ENCODE data around the gene PRDX2.
A peak's percentile ranks its signal among the peaks of the same experiment; 100 is the strongest.
"Not testable (repeated sequence)": the region's sequence is repeated elsewhere in the genome, so short reads cannot be mapped to it uniquely, and the experiment has no call there.

PRDX2 gene

DNA sequence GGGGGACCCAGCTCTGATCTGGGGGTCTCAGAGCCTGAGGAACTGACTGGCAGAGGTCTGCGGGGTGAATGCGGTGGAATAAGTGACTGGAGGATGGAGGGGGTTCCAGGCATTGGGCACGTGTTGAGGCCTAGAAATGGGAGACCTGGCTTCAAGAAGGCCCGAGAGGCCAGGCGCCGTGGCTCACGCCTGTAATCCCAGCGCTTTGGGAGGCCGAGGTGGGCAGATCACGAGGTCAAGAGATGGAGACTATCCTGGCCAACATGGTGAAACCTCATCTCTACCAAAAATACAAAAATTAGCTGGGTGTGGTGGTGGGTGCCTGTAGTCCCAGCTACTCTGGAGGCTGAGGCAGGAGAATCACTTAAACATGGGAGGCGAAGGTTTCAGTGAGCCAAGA is 16.2 kb upstream of the PRDX2 start:
- not testable (repeated sequence) for H3K27me3 ChIP-seq (ENCODE audit: insufficient read depth, low read length); H3K27ac ChIP-seq (ENCODE audit: low read length); H3K9ac ChIP-seq (ENCODE audit: low read depth, low read length); H3K4me1 ChIP-seq (ENCODE audit: insufficient read depth, low read length); H3K4me3 ChIP-seq (ENCODE audit: low read length); H3K9me3 ChIP-seq (ENCODE audit: insufficient read depth, low read depth, low read length)
- peaks cover 14% of the 10 kb centered on the region for H3K36me3 ChIP-seq (ENCODE audit: insufficient read depth, low read depth, low read length)

DNA sequence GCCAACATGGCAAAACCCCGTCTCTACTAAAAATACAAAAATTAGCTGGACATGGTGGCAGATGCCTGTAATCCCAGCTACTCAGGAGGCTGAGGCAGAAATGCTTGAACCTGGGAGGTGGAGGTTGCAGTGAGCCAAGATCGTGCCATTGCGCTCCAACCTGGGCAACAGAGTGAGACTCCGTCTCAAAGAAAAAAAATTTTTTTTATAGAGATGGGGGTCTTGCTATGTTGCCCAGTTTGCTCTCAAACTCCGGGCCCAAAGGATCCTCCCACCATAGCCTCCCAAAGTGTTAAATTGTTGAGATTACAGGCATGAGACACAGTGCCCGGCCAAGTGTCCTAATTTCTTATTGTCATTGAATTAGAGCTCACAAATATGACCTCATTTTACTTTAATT is 15.6 kb upstream of the PRDX2 start:
- not testable (repeated sequence) for H3K9ac ChIP-seq (ENCODE audit: low read depth, low read length); H3K27ac ChIP-seq (ENCODE audit: low read length); H3K4me1 ChIP-seq (ENCODE audit: insufficient read depth, low read length); H3K4me3 ChIP-seq (ENCODE audit: low read length); H3K9me3 ChIP-seq (ENCODE audit: insufficient read depth, low read depth, low read length); H3K27me3 ChIP-seq (ENCODE audit: insufficient read depth, low read length)
- peaks cover 17% of the 10 kb centered on the region for H3K36me3 ChIP-seq (ENCODE audit: insufficient read depth, low read depth, low read length)

DNA sequence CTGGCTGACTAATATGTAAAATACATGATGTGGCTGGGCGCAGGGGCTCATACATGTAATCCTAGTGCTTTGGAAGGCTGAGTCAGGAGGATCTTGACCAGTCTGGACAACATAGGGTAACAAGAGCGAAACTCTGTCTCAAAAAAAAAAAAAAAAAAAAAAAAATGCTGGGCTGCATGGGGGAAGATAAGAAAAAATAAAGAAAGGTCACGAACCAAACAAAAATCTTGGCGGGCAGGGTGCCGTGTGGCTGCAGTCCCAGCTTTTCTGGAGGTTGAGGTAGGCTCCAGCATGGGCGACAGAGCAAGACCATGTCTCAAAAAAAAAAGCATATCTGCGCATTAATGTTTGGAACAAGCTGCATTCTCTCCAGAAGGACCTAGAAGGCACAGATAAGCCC is 13.5 kb upstream of the PRDX2 start:
- Histone ChIP-seq H3K36me3 (ENCODE audit: insufficient read depth, low read depth, low read length) (peaks cover 29% of the 10 kb centered on the region), H3K9me3 (ENCODE audit: insufficient read depth, low read depth, low read length) (no peaks in the 10 kb centered on the region), H3K4me3 (ENCODE audit: low read length) (no peak overlapping the region), H3K27me3 (ENCODE audit: insufficient read depth, low read length) (no peaks in the 10 kb centered on the region), H3K4me1 (ENCODE audit: insufficient read depth, low read length) (no peaks in the 10 kb centered on the region), H3K9ac (ENCODE audit: low read depth, low read length) (no peak overlapping the region), H3K27ac (ENCODE audit: low read length) (no peak overlapping the region)

DNA sequence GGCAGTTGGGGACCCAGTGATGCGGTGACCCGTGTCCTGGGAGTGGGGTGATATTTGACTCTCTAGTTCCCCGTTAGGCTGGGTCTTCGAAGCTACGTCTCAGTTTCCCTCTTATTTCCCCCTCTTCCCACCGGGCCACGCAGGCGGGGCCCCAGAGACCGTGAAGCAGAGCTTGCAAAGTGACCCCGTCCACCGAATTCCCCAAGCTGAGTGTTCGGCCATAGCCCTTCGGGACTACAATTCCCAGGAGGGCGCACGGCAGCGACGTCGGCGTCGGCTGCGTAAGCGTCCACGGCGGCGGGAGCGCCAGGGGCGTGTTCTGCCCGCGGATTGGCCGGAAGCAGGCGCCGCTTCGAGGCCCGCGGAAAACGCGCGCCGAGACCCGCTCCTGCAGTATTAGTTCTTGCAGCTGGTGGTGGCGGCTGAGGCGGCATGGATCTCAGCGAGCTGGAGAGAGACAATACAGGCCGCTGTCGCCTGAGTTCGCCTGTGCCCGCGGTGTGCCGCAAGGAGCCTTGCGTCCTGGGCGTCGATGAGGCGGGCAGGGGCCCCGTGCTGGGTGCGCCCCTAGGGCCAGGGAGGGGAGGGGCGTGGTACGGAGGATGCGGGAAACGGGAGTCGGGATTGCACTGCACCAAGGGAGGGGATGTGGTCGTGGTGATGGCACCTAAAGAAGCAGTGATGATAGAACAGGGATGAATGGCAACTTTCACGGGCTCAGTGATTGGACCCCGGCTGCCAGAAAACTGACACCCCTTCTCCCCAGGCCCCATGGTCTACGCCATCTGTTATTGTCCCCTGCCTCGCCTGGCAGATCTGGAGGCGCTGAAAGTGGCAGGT is 4.9 kb upstream of the PRDX2 start, which contains the start of gene RNASEH2A:
RNASEH2A (plus strand) TSS at position 343 of the 840 bp plus-strand sequence; CDS start at position 433, 90 bp downstream.
- H3K27me3 ChIP-seq (ENCODE audit: insufficient read depth, low read length), result peaks cover 6% of the 10 kb centered on the region
- H3K4me3 ChIP-seq (ENCODE audit: low read length), result peak within 1 kb of the TSS; percentile 97
- H3K9me3 ChIP-seq (ENCODE audit: insufficient read depth, low read depth, low read length), result no peaks in the 10 kb centered on the region
- H3K9ac ChIP-seq (ENCODE audit: low read depth, low read length), result peak within 1 kb of the TSS; percentile 86
- peak within 1 kb of the TSS; percentile 23 for H3K27ac ChIP-seq (ENCODE audit: low read length)
- peaks cover 23% of the 10 kb centered on the region for H3K36me3 ChIP-seq (ENCODE audit: insufficient read depth, low read depth, low read length)
- H3K4me1 ChIP-seq (ENCODE audit: insufficient read depth, low read length), result no peaks in the 10 kb centered on the region

DNA sequence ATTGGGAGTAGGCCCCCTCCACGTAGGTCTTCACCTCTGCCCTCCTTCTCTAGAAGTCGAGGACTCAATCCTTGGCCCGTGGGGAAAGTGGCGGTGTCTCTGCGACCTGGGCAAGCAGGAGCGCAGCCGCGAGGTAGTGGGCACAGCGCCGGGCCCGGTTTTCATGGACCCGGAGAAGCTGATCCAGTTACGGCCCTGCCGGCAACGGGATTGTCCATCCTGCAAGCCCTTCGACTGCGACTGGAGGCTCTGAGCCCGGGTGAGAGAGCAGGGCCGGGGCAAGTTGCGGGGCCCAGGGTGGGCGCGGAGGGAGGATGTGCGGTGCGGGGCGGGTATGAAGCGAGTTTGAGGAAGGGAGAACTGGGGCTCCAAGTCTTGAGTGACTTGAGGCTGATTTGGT is 2.5 kb upstream of the PRDX2 start:
- H3K27ac ChIP-seq (ENCODE audit: low read length), result no peak overlapping the region
- H3K9me3 ChIP-seq (ENCODE audit: insufficient read depth, low read depth, low read length), result no peaks in the 10 kb centered on the region
- peaks cover 24% of the 10 kb centered on the region for H3K36me3 ChIP-seq (ENCODE audit: insufficient read depth, low read depth, low read length)
- no peak overlapping the region for H3K9ac ChIP-seq (ENCODE audit: low read depth, low read length)
- peaks cover 5% of the 10 kb centered on the region for H3K4me1 ChIP-seq (ENCODE audit: insufficient read depth, low read length)
- H3K27me3 ChIP-seq (ENCODE audit: insufficient read depth, low read length), result peaks cover 6% of the 10 kb centered on the region
- no peak overlapping the region for H3K4me3 ChIP-seq (ENCODE audit: low read length)

DNA sequence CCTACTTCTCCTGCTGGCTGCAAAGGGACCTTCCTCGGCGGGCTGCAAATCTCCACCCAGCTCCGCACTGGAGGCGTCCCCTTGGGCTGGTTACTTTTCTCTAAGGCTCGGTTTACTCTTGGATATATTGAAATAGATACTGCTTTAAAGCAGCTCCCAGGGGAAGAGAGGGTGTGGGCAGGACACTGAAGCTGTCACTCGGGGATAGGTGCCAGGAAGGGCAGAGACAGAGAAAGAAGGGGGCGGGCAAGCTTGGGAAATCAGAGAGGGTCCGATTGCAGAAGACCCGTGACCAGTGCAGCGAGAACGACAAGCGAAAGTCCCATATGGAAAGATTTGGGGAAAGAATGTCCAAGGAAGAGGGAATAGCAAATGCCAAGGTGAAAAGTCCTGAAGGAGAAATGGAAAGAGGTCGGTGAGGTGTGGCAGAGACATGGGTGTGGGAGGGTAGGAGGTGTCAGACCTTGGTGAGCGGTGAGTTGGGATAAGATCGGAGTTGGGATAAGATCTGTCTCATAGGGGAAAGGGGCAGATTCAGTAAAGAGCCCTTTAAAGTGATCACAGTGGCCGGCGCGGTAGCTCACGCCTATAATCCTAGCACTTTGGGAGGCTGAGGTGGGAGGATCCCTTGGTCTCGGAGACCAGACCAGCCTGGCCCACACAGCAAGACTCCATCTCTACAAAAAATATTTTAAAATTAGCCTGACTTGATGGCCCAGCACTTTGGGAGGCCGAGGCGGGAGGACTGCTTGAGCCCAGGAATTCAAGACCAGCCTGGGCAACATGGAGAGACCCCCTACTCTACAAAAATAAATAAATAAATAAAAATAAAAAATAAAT is 887 bp upstream of the PRDX2 start:
- peaks cover 5% of the 10 kb centered on the region for H3K4me1 ChIP-seq (ENCODE audit: insufficient read depth, low read length)
- H3K4me3 ChIP-seq (ENCODE audit: low read length), result peak overlapping the region; percentile 90
- H3K9ac ChIP-seq (ENCODE audit: low read depth, low read length), result no peak overlapping the region
- no peak overlapping the region for H3K27ac ChIP-seq (ENCODE audit: low read length)
- H3K27me3 ChIP-seq (ENCODE audit: insufficient read depth, low read length), result peaks cover 6% of the 10 kb centered on the region
- peaks cover 25% of the 10 kb centered on the region for H3K36me3 ChIP-seq (ENCODE audit: insufficient read depth, low read depth, low read length)
- H3K9me3 ChIP-seq (ENCODE audit: insufficient read depth, low read depth, low read length), result no peaks in the 10 kb centered on the region

DNA sequence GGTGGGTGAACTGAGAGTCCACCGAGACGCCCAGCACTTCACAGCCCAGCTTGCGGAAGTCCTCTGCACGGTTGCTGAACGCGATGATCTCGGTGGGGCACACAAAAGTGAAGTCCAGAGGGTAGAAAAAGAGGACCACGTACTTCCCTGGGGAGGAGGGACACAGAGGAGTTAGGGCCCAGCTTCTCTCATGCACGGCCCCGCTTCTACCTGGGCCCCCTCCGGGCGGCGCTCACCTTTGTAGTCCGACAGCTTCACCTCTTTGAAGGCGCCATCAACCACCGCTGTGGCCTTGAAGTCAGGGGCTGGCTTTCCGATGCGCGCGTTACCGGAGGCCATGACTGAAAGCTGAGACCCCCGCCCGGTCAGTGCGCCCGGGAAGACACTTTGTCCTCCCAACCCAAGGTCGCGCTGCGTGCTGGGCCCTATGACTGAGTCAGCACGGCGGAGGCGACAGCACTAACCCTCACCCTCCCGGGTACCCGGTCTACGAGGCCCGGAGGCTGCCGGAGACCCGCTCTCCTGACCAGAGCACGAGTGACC is 606 bp downstream of the PRDX2 start:
- Histone ChIP-seq H3K27me3 (ENCODE audit: insufficient read depth, low read length) (peaks cover 6% of the 10 kb centered on the region), H3K9me3 (ENCODE audit: insufficient read depth, low read depth, low read length) (no peaks in the 10 kb centered on the region), H3K9ac (ENCODE audit: low read depth, low read length) (peak overlapping the region; percentile 96), H3K4me1 (ENCODE audit: insufficient read depth, low read length) (peaks cover 10% of the 10 kb centered on the region), H3K27ac (ENCODE audit: low read length) (peak overlapping the region; percentile 78), H3K4me3 (ENCODE audit: low read length) (peak overlapping the region; percentile 90), H3K36me3 (ENCODE audit: insufficient read depth, low read depth, low read length) (peaks cover 31% of the 10 kb centered on the region)

DNA sequence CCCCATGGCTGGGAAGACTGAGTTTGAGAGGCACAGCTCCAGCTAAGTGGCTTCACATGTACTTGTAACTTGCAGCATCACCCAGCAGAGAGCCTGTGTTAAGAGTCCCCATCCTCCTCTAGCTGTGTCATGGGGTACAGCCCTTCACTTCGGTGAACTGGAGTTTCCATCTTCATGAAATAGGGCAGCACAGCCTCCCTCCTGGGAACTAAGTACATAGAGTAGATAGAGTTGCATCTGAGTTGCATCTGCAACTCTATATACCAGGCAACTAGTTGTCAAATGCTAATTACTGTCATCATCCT is 1.2 kb downstream of the PRDX2 start:
- Histone ChIP-seq H3K9ac (ENCODE audit: low read depth, low read length) (peak overlapping the region; percentile 96; the same call in 1 of the 2 replicates), H3K4me3 (ENCODE audit: low read length) (peak overlapping the region; percentile 90), H3K27ac (ENCODE audit: low read length) (no peak overlapping the region), H3K4me1 (ENCODE audit: insufficient read depth, low read length) (peaks cover 11% of the 10 kb centered on the region), H3K36me3 (ENCODE audit: insufficient read depth, low read depth, low read length) (peaks cover 31% of the 10 kb centered on the region), H3K9me3 (ENCODE audit: insufficient read depth, low read depth, low read length) (no peaks in the 10 kb centered on the region), H3K27me3 (ENCODE audit: insufficient read depth, low read length) (peaks cover 6% of the 10 kb centered on the region)

DNA sequence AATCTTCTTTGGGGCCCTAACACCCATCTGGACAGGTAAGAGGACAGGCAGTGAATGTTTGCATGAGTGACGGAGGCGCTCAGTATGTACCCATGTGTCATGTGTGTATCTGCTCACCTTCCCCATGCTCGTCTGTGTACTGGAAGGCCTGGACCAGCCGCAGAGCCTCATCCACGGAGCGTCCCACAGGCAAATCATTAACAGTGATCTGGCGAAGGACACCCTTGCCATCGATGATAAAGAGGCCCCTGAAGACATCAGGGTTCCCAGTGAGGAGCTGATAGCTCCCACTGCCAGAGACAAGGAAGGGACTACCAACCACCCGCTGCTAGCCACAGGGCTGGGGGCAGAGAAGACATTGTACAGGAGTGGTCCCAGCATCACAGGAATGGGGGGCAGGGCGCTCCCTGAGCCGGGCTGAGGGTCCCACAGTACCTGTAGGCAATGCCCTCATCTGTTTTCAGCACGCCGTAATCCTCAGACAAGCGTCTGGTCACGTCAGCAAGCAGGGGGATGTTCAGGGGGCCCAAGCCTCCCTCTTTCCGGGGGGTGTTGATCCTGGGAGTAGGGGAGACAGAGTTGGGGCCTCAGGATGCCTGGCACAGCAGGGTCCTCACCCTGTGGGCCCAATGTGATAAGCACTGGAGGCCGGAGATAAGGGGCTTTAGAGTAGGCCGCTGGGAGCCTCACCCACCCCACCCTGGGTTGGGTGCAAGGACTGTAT is 1.7 kb downstream of the PRDX2 start:
- Histone ChIP-seq H3K4me3 (ENCODE audit: low read length) (peak overlapping the region; percentile 90), H3K4me1 (ENCODE audit: insufficient read depth, low read length) (peaks cover 11% of the 10 kb centered on the region), H3K9ac (ENCODE audit: low read depth, low read length) (peak overlapping the region; percentile 96; the same call in 1 of the 2 replicates), H3K36me3 (ENCODE audit: insufficient read depth, low read depth, low read length) (peaks cover 31% of the 10 kb centered on the region), H3K27ac (ENCODE audit: low read length) (no peak overlapping the region), H3K9me3 (ENCODE audit: insufficient read depth, low read depth, low read length) (no peaks in the 10 kb centered on the region), H3K27me3 (ENCODE audit: insufficient read depth, low read length) (peaks cover 6% of the 10 kb centered on the region)

DNA sequence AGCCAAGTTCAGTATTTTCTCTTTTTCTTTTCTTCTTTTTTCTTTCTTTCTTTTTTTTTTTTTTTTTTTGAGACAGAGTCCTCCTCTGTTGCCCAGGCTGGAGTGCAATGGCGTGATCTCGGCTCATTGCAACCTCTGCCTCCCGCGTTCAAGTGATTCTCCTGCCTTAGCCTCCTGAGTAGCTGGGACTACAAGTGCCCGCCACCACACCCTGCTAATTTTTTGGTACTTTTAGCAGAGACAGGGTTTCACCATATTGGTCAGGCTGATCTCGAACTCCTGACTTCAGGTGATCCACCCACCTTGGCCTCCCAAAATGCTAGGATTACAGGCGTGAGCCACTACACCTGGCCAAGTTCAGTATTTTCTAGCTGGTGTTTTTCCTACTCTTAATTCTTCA is 4.0 kb downstream of the PRDX2 start:
- H3K4me1 ChIP-seq (ENCODE audit: insufficient read depth, low read length), result peaks cover 14% of the 10 kb centered on the region
- not testable (repeated sequence) for H3K4me3 ChIP-seq (ENCODE audit: low read length)

DNA sequence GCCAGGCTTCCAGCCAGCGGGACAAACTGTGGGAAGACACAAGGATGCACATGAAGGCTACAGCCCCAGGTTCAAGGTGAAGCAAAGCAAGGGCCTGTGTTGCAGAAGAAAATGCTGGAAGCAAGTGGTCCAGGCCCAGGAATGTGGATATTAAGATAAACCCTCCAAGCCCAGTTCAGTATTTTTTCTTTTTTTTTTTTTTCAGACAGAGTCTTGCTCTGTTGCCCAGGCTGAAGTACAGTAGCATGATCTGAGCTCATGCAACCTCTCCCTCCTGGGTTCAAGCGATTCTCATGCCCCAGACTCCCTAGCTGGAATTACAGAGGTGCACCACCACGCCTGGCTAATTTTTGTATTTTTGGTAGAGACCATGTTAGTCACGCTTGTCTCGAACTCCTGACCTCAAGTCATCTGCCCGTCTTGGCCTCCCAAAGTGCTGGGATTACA is 4.4 kb downstream of the PRDX2 start:
- H3K9ac ChIP-seq (ENCODE audit: low read depth, low read length), result no peak overlapping the region
- peaks cover 14% of the 10 kb centered on the region for H3K4me1 ChIP-seq (ENCODE audit: insufficient read depth, low read length)
- H3K27ac ChIP-seq (ENCODE audit: low read length), result no peak overlapping the region
- peaks cover 31% of the 10 kb centered on the region for H3K36me3 ChIP-seq (ENCODE audit: insufficient read depth, low read depth, low read length)
- H3K9me3 ChIP-seq (ENCODE audit: insufficient read depth, low read depth, low read length), result no peaks in the 10 kb centered on the region
- no peak overlapping the region for H3K4me3 ChIP-seq (ENCODE audit: low read length)
- peaks cover 20% of the 10 kb centered on the region for H3K27me3 ChIP-seq (ENCODE audit: insufficient read depth, low read length)

More for the DNA sequence above, 4.0 kb downstream of the PRDX2 start:
- H3K9me3 ChIP-seq (ENCODE audit: insufficient read depth, low read depth, low read length); H3K9ac ChIP-seq (ENCODE audit: low read depth, low read length); H3K27ac ChIP-seq (ENCODE audit: low read length): not testable (repeated sequence)
- Histone ChIP-seq H3K36me3 (ENCODE audit: insufficient read depth, low read depth, low read length) (peaks cover 31% of the 10 kb centered on the region), H3K27me3 (ENCODE audit: insufficient read depth, low read length) (peaks cover 20% of the 10 kb centered on the region)

Data from iPS-20b (cell line).